ENCODE data around the gene TMEM62. TPM values are rescaled to one million over a fixed set of nuclear protein-coding genes. Genes with fewer than 3 reads are reported as not detected.

The TMEM62 gene
- total and polyA plus RNA-seq, 9 of the 15 experiments (the other 6 are each of a cell fraction or from before 2014, with no cell fraction given) = 4.4 to 16.6 (median 11.1) TPM

DNA sequence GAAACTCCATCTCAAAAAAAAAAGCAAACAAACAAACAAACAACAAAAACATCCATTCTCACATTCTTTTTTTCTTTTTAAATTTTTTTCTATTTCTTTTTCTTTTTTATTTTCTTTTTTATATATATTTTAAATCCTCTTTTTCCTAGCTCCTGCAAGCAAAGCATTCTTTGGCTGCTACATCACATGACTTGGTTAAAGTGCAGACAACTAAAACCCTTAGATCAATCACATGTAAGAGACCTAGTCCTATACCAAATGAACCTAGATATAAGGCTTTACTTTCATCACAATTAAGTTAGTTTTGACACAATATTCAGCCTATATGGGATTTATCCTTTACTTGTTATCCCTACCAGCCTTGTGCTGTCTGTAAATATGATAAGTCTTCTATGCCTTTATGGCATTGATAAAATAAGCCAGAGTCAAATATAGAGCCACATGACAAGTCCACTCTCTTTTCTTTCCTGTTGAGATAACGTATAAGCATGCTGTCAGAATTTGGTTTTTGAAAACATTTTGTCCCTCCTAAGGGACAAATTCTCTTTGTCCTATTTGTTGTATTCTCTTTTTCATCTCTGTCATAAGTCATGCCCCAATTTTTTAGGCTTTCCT, 38.9 kb upstream of the TMEM62 start (continued):
- 0 out of 2 replicates have a peak, but pooled peaks have one; percentile 56 for TF ChIP-seq TOE1 (IDR thresholded peaks at IDR 0.05; ENCODE audit: borderline replicate concordance)
- no peak for TF ChIP-seq TOE1 (CRISPR knock-in tag; IDR thresholded peaks at IDR 0.05; ENCODE audit: borderline replicate concordance, low read depth)
- TF ChIP-seq RBBP5 (IDR thresholded peaks at IDR 0.05; ENCODE audit: borderline replicate concordance, insufficient read depth, low read length, poor library complexity, severe bottlenecking) = peak; percentile 28
- peak; percentile 67 for TF ChIP-seq NCOR1 (IDR thresholded peaks at IDR 0.05)
- no peak for TF ChIP-seq MBD2 (IDR thresholded peaks at IDR 0.05; ENCODE audit: borderline replicate concordance, low read depth)
- TF ChIP-seq, protein P1, sequence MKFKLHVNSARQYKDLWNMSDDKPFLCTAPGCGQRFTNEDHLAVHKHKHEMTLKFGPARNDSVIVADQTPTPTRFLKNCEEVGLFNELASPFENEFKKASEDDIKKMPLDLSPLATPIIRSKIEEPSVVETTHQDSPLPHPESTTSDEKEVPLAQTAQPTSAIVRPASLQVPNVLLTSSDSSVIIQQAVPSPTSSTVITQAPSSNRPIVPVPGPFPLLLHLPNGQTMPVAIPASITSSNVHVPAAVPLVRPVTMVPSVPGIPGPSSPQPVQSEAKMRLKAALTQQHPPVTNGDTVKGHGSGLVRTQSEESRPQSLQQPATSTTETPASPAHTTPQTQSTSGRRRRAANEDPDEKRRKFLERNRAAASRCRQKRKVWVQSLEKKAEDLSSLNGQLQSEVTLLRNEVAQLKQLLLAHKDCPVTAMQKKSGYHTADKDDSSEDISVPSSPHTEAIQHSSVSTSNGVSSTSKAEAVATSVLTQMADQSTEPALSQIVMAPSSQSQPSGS (CRISPR knock-in tag; IDR thresholded peaks at IDR 0.05) = no peak
- no peak for TF ChIP-seq TCFL5 (CRISPR knock-in tag; conservative IDR thresholded peaks at IDR 0.05)
- no peak for TF ChIP-seq ZNF717 (CRISPR knock-in tag; IDR thresholded peaks at IDR 0.05)
- TF ChIP-seq CBFA2T3 (IDR thresholded peaks at IDR 0.05) = peak; percentile 89
- no peak for TF ChIP-seq TFAM (CRISPR knock-in tag; conservative IDR thresholded peaks at IDR 0.05)
- no peak for TF ChIP-seq HINFP (tag; conservative IDR thresholded peaks at IDR 0.05; ENCODE audit: low read depth)
- no peak for TF ChIP-seq NFATC3 (IDR thresholded peaks at IDR 0.05)
- peak; percentile 82 for TF ChIP-seq TCF3 (CRISPR knock-in tag; IDR thresholded peaks at IDR 0.05)
- no peak for TF ChIP-seq SIN3A (IDR thresholded peaks at IDR 0.05; ENCODE audit: borderline replicate concordance in 2 of 2, control insufficient read depth in 1 of 2, low read depth in 2 of 2, low read length in 2 of 2)
- TF ChIP-seq SRSF3 (IDR thresholded peaks at IDR 0.05; ENCODE audit: insufficient read depth, low read length) = no peak
- TF ChIP-seq TCF7L2 (IDR thresholded peaks at IDR 0.05; ENCODE audit: low read depth, low read length) = no peak
- no peak for TF ChIP-seq FIP1L1 (IDR thresholded peaks at IDR 0.05; ENCODE audit: low read depth, low read length, poor library complexity, severe bottlenecking)
- TF ChIP-seq ARID3A (IDR thresholded peaks at IDR 0.05; ENCODE audit: borderline replicate concordance, low read depth, low read length) = 0 out of 2 replicates have a peak, but pooled peaks have one; percentile 48
- no peak for TF ChIP-seq NR1H2 (CRISPR knock-in tag; IDR thresholded peaks at IDR 0.05)
- no peak for TF ChIP-seq FOXJ3 (CRISPR knock-in tag; IDR thresholded peaks at IDR 0.05)
- peak; percentile 5; the same call in 1 of the 2 replicates for TF ChIP-seq KLF16 (IDR thresholded peaks at IDR 0.05)

All from K562 (cell line).